IMR-90 (cell line): Measurements from ENCODE around the gene MTA2. TPM values are rescaled to one million over a fixed set of nuclear protein-coding genes. Genes with fewer than 3 reads are reported as not detected.

Experiments used
- ATAC-seq: fragments of 200-7000 bp; cut with Tn5 transposase; 2 replicates; pipeline ENCODE4 v1.9.1; 2020; ENCODE audit warnings: low read depth, mild to moderate bottlenecking, moderate library complexity
- BruUV-seq: library from RNA; stranded (reverse); fragments of 400-500 nt; replicated peaks from 2 replicates; lab custom pipeline; 2021; lab: Mats Ljungman, UMichigan
- CTCF ChIA-PET: fragments of 300-600 bp; formaldehyde crosslinking; extraction: SDS; loops from one replicate; lab custom pipeline; 2021; ENCODE audit warnings: antibody characterized with exemption; lab: Yijun Ruan, JAX
- POLR2A ChIA-PET: fragments of 300-600 bp; sonication (Branson Sonifier 250); formaldehyde crosslinking; loops from one replicate; lab custom pipeline; 2022; ENCODE audit warnings: antibody characterized with exemption; ENCODE audit not compliant: unreplicated experiment; lab: Charles Lee
- DNase-seq: peaks from one replicate; pipeline ENCODE4 v3.0.0; 2013
- H2AFZ ChIP-seq: replicated peaks from 2 replicates; pipeline ENCODE3; 2013; ENCODE audit warnings: low read length, mild to moderate bottlenecking; ENCODE audit not compliant: poor library complexity
- H2AK5ac ChIP-seq: 2 replicates; pipeline ENCODE4 v1.6.1; 2013; ENCODE audit warnings: low read depth, low read length, inconsistent platforms
- H2AK9ac ChIP-seq: replicated peaks from 2 replicates; pipeline ENCODE3; 2013; ENCODE audit warnings: mild to moderate bottlenecking, low read depth, low read length, moderate library complexity; ENCODE audit not compliant: poor library complexity
- H2BK120ac ChIP-seq: 2 replicates; pipeline ENCODE4 v1.6.1; 2013; ENCODE audit warnings: low read depth, low read length, inconsistent platforms
- H2BK15ac ChIP-seq: 3 replicates; pipeline ENCODE4 v1.6.1; 2013; ENCODE audit warnings: low read depth, low read length, inconsistent platforms
- H2BK20ac ChIP-seq: 2 replicates; pipeline ENCODE4 v1.6.1; 2013; ENCODE audit warnings: low read depth, mild to moderate bottlenecking, inconsistent platforms, low read length, moderate library complexity
- H2BK5ac ChIP-seq: 2 replicates; pipeline ENCODE4 v1.6.1; 2013; ENCODE audit warnings: mild to moderate bottlenecking, low read depth, low read length, inconsistent platforms; ENCODE audit not compliant: poor library complexity, severe bottlenecking
- H3K14ac ChIP-seq: replicated peaks from 2 replicates; pipeline ENCODE4 v1.6.1; 2013; ENCODE audit warnings: low read depth, low read length, inconsistent platforms
- H3K18ac ChIP-seq: 2 replicates; pipeline ENCODE4 v1.6.1; 2013; ENCODE audit warnings: low read depth, low read length, control low read depth
- H3K23ac ChIP-seq: 2 replicates; pipeline ENCODE4 v1.6.1; 2013; ENCODE audit warnings: low read depth, low read length, inconsistent platforms
- H3K27ac ChIP-seq: 2 replicates; pipeline ENCODE4 v1.5.1; 2013; ENCODE audit warnings: mild to moderate bottlenecking, control low read depth, low read length; ENCODE audit not compliant: insufficient read depth
- H3K27me3 ChIP-seq: 2 replicates; pipeline ENCODE4 v1.6.1; 2013; ENCODE audit warnings: low read length; ENCODE audit not compliant: control insufficient read depth, insufficient read depth
- H3K36me3 ChIP-seq: 2 replicates; pipeline ENCODE4 v1.6.1; 2013; ENCODE audit warnings: low read length, mixed read lengths; ENCODE audit not compliant: control insufficient read depth, insufficient read depth
- H3K4ac ChIP-seq: 2 replicates; pipeline ENCODE4 v1.6.1; 2013; ENCODE audit warnings: low read depth, low read length, inconsistent platforms
- H3K4me1 ChIP-seq: 2 replicates; pipeline ENCODE4 v1.6.1; 2013; ENCODE audit warnings: low read length, mixed read lengths; ENCODE audit not compliant: control insufficient read depth, insufficient read depth
- H3K4me2 ChIP-seq: 2 replicates; pipeline ENCODE4 v1.6.1; 2013; ENCODE audit warnings: low read depth, mild to moderate bottlenecking, control low read depth, low read length, moderate library complexity
- H3K4me3 ChIP-seq: 2 replicates; pipeline ENCODE4 v1.5.1; 2013; ENCODE audit warnings: low read depth, mild to moderate bottlenecking, control low read depth, low read length, moderate library complexity; ENCODE audit not compliant: insufficient read depth
- H3K56ac ChIP-seq: 2 replicates; pipeline ENCODE4 v1.6.1; 2013; ENCODE audit warnings: low read length, inconsistent platforms; ENCODE audit not compliant: insufficient read depth; ENCODE audit errors: extremely low read depth
- H3K79me1 ChIP-seq, 2 experiments: 2 replicates each; pipeline ENCODE4 v1.6.1; 2013; ENCODE audit warnings: low read length in 2 of 2, inconsistent platforms in 1 of 2, low read depth in 1 of 2
- H3K9ac ChIP-seq: 2 replicates; pipeline ENCODE4 v1.6.1; 2013; ENCODE audit warnings: low read depth, low read length, control low read depth
- H3K9me1 ChIP-seq: 2 replicates; pipeline ENCODE4 v1.6.1; 2013; ENCODE audit warnings: low read length, inconsistent platforms; ENCODE audit not compliant: insufficient read depth
- H3K9me3 ChIP-seq: 2 replicates; pipeline ENCODE4 v1.6.1; 2013; ENCODE audit warnings: low read length; ENCODE audit not compliant: control insufficient read depth, insufficient read depth
- H4K20me1 ChIP-seq: 2 replicates; pipeline ENCODE4 v1.6.1; 2013; ENCODE audit warnings: low read length, inconsistent platforms; ENCODE audit not compliant: insufficient read depth
- H4K5ac ChIP-seq: 2 replicates; pipeline ENCODE4 v1.6.1; 2013; ENCODE audit warnings: mild to moderate bottlenecking, low read depth, low read length, control low read depth
- H4K8ac ChIP-seq, 2 experiments: 2 replicates each; pipeline ENCODE4 v1.6.1; 2013; ENCODE audit warnings: low read depth in 2 of 2, low read length in 2 of 2, control low read depth in 1 of 2, inconsistent platforms in 1 of 2
- H4K91ac ChIP-seq: 2 replicates; pipeline ENCODE4 v1.6.1; 2013; ENCODE audit warnings: low read depth, low read length, inconsistent platforms; ENCODE audit not compliant: insufficient read depth
- BHLHE40 ChIP-seq: fragments of 150-350 bp; IDR thresholded peaks from 2 replicates; pipeline ENCODE4 v1.6.1; 2016; ENCODE audit warnings: mild to moderate bottlenecking, low read depth, low read length
- MAZ ChIP-seq: IDR thresholded peaks from 2 replicates; pipeline ENCODE4 v1.6.1; 2012; ENCODE audit warnings: low read depth, mild to moderate bottlenecking, low read length, improper control_type of control experiment, moderate library complexity, borderline replicate concordance
- WGBS, 2 experiments: methylation state at CpG; one replicate each; pipeline versions ENCODE4 v1.1.5 to v1.1.7; 2013; ENCODE audit warnings: missing lambda C conversion rate in 2 of 2; ENCODE audit not compliant: insufficient read length in 1 of 2; ENCODE audit errors: extremely low coverage in 2 of 2; 5-methylcytosine and 5-hydroxymethylcytosine counted together
- dilution Hi-C: fragments of 300-500 bp; cut with HindIII; formaldehyde crosslinking; loops from one replicate; pipeline ENCODE4 v1.14.3; 2018; ENCODE audit warnings: low sequenced_read_pairs; ENCODE audit not compliant: unreplicated experiment
- in situ Hi-C: fragments of 300-500 bp; cut with MboI; formaldehyde crosslinking; loops from 3 replicates; pipeline ENCODE4 v1.14.3; 2019; ENCODE audit warnings: low sequenced_read_pairs, inconsistent platforms, mixed read lengths
- intact Hi-C: fragments of 100-400 bp; cut with micrococcal nuclease; formaldehyde crosslinking; loops from 2 replicates; pipeline ENCODE4 v1.10.0; 2022
- polyA plus RNA-seq, 3 experiments: library from polyadenylated mRNA; depleted of rRNA; stranded (reverse); fragments of >200 nt; gene quantifications; 2 replicates each; pipeline ENCODE4 v1.2.3, GENCODE V29; 2012; ENCODE audit warnings: low replicate concordance in 1 of 3
- total RNA-seq: library from RNA; depleted of rRNA; stranded (reverse); fragments of >200 nt; gene quantifications from 2 replicates; pipeline ENCODE4 v1.2.3, GENCODE V29; 2012

The MTA2 gene
- total and polyA plus RNA-seq, 2 of the 4 experiments (the other 2 are of a cell fraction): 34.8 to 136 TPM

- Histone ChIP-seq H3K4me3 (no peak overlapping the region), H2AK5ac (no peak overlapping the region), H2BK5ac (no peak overlapping the region), H3K18ac (no peak overlapping the region), H3K56ac (no peak overlapping the region), H2BK20ac (no peak overlapping the region), H3K27me3 (no peaks in the 10 kb centered on the region), H2BK15ac (no peak overlapping the region), H3K27ac (no peak overlapping the region), H3K9me1 (peaks cover 3% of the 10 kb centered on the region; the same call in 1 of the 2 replicates), H4K91ac (no peak overlapping the region), H3K9ac (no peak overlapping the region), H3K4me2 (no peak overlapping the region), H3K23ac (no peak overlapping the region), H4K5ac (no peak overlapping the region), H2BK120ac (no peak overlapping the region), H3K9me3 (no peaks in the 10 kb centered on the region), H4K8ac (no peak overlapping the region), H3K4ac (no peak overlapping the region), H3K14ac (no peak overlapping the region), H3K4me1 (no peaks in the 10 kb centered on the region), H3K79me1 (peaks cover 16 to 24% of the 10 kb centered on the region in 2 experiments), H3K36me3 (peaks cover 69% of the 10 kb centered on the region), H4K20me1 (no peaks in the 10 kb centered on the region; the same call in 1 of the 2 replicates), H2AFZ (no peak overlapping the region), H2AK9ac (no peak overlapping the region)
- in situ Hi-C loops: no loop called here
- 64% methylated on average over 2 of the region's 3 CpGs; no CpG with 5 or more reads in 1 of the 2 experiments for WGBS, 2 experiments
- intact Hi-C loops: no loop called here
- ATAC-seq (no peak), DNase-seq (no peak)
- TF ChIP-seq MAZ: no peak
- no peak for TF ChIP-seq BHLHE40
- ChIA-PET POLR2A (no interaction called here), CTCF (no interaction called here)
- no TSS peak for BruUV-seq
- dilution Hi-C loops: no loop called here
Observed at GRCh38 chr11:62627713-62628112, 26.0 kb upstream of the MTA2 start.
